Gastroesophageal sphincter (tissue), 4 donors: ENCODE results near the gene MAP3K4. TPM values are rescaled to one million over a fixed set of nuclear protein-coding genes. Genes with fewer than 3 reads are reported as not detected.

Experiments
- ATAC-seq: fragments of 150-250 bp; one replicate; pipeline ENCODE4 v1.9.1; 2016; ENCODE audit warnings: mild to moderate bottlenecking, moderate library complexity
- H3K27ac ChIP-seq, 4 donors: fragments of 200-600 bp; sonication (generic) in 3 of 4; 1 replicate in 3 of 4; 2 replicates in 1 of 4; pipeline ENCODE4 v1.5.1; 2016 to 2019
- H3K27me3 ChIP-seq: fragments of 200-600 bp; sonication (generic); one replicate; pipeline ENCODE4 v1.5.1; 2019
- H3K36me3 ChIP-seq, 2 donors: fragments of 200-600 bp; sonication (generic); one replicate each; pipeline ENCODE4 v1.5.1; 2019; ENCODE audit warnings: control low read depth in 1 of 2
- H3K4me1 ChIP-seq, 3 donors: fragments of 200-600 bp; sonication (generic); 1 replicate in 2 of 3; 2 replicates in 1 of 3; pipeline ENCODE4 v1.5.1; 2016 to 2019; ENCODE audit warnings: control low read depth in 2 of 3
- H3K4me3 ChIP-seq, 2 donors: fragments of 200-600 bp; sonication (generic); one replicate each; pipeline ENCODE4 v1.5.1; 2019; ENCODE audit warnings: mild to moderate bottlenecking in 1 of 2, moderate library complexity in 1 of 2
- H3K9me3 ChIP-seq, 3 donors: fragments of 200-600 bp; sonication (generic); one replicate each; pipeline ENCODE4 v1.5.1; 2017 to 2019; ENCODE audit warnings: control low read depth in 2 of 3
- EP300 ChIP-seq: sonication (generic); formaldehyde crosslinking; IDR thresholded peaks from one replicate; pipeline ENCODE4 v1.6.1; 2017; ENCODE audit warnings: antibody characterized with exemption, mild to moderate bottlenecking
- POLR2A ChIP-seq, 2 donors: fragments of 450-650 bp; IDR thresholded peaks; one replicate each; pipeline ENCODE4 v1.6.1; 2017; ENCODE audit warnings: antibody characterized with exemption in 2 of 2, mild to moderate bottlenecking in 2 of 2, moderate library complexity in 1 of 2
- POLR2AphosphoS5 ChIP-seq: sonication (generic); formaldehyde crosslinking; IDR thresholded peaks from one replicate; pipeline ENCODE4 v1.6.1; 2017; ENCODE audit warnings: antibody characterized with exemption
- WGBS, 2 donors: methylation state at CpG; one replicate each; pipeline ENCODE4 v1.1.5; 2018; ENCODE audit warnings: low coverage in 1 of 2; 5-methylcytosine and 5-hydroxymethylcytosine counted together
- total RNA-seq, 4 donors: library from RNA; depleted of rRNA; stranded (reverse); fragments of >200 nt; gene quantifications; one replicate each; pipeline ENCODE4 v1.1.0, GENCODE V29; 2016
- TF ChIP-seq, protein P1 (sequence below), 4 experiments: fragments of 200-600 bp in 2 of 4; fragments of 450-650 bp in 2 of 4; sonication (generic) in 1 of 4; IDR thresholded peaks; one replicate each; pipeline ENCODE4 v1.5.1; 2017 to 2019; ENCODE audit warnings: antibody characterized with exemption in 4 of 4, mild to moderate bottlenecking in 2 of 4, moderate library complexity in 2 of 4

Gene MAP3K4
- total RNA-seq, 4 donors from 2014 or later, result 23.0 to 29.3 (median 26.8) TPM

DNA sequence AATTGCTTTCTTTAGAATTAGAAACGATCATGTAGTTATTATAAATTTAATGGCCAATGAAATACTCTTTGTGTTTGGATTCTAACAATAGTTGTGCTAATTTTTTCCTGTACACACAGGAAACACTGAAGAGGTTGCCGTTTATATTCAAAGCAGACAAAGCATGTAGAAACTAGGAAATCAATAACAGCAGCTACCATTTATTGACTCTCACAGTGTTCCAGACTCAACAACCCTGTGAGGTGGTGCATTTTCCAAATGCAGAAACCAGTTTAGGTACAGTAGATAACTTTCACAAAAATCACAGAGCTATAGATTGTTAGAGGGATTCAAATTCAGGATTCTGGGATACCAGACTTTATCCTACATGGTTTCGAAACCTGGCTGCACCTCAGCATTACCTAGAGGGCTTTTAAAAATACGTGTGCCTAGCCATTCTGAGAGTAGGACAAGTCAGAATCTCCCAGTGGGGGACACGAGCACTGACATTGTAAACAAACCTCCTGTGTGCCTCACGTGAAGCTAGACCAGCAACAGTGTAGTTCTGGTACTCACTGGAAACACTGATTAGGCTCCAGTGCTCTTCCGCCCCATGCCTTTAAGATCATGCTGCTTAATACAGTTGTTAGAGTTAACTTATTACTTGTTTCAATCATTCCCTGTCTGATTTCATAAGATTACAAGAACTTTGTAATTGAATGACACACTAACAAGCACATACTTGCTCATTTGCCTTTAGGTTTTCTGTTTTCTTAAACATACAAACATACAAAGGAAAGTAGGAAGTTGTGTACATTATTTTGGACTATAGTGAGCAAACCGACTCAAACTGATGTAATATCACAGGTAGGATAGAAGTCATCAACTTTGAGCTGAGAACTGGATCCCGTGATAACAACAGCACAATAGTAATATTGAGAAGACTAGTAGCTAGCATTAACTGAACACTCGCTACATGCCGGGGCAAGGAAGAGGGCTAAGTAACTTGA is 65.8 kb downstream of the MAP3K4 start:
- 74 to 83% methylated on average over 10 of the region's 11 CpGs for WGBS, 2 donors
- Histone ChIP-seq H3K27me3 (no peaks in the 10 kb centered on the region), H3K27ac (no peak overlapping the region), H3K9me3 (no peaks in the 10 kb centered on the region), H3K36me3 (peaks cover 0 to 6% of the 10 kb centered on the region in 2 donors), H3K4me1 (no peaks in the 10 kb centered on the region), H3K4me3 (no peak overlapping the region)
- no peak for TF ChIP-seq EP300
- TF ChIP-seq, protein P1, sequence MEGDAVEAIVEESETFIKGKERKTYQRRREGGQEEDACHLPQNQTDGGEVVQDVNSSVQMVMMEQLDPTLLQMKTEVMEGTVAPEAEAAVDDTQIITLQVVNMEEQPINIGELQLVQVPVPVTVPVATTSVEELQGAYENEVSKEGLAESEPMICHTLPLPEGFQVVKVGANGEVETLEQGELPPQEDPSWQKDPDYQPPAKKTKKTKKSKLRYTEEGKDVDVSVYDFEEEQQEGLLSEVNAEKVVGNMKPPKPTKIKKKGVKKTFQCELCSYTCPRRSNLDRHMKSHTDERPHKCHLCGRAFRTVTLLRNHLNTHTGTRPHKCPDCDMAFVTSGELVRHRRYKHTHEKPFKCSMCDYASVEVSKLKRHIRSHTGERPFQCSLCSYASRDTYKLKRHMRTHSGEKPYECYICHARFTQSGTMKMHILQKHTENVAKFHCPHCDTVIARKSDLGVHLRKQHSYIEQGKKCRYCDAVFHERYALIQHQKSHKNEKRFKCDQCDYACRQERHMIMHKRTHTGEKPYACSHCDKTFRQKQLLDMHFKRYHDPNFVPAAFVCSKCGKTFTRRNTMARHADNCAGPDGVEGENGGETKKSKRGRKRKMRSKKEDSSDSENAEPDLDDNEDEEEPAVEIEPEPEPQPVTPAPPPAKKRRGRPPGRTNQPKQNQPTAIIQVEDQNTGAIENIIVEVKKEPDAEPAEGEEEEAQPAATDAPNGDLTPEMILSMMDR (IDR thresholded peaks at IDR 0.05), result no peak
- no peak for TF ChIP-seq POLR2AphosphoS5
- TF ChIP-seq POLR2A (IDR thresholded peaks at IDR 0.05), result no peak
- no peak for ATAC-seq

DNA sequence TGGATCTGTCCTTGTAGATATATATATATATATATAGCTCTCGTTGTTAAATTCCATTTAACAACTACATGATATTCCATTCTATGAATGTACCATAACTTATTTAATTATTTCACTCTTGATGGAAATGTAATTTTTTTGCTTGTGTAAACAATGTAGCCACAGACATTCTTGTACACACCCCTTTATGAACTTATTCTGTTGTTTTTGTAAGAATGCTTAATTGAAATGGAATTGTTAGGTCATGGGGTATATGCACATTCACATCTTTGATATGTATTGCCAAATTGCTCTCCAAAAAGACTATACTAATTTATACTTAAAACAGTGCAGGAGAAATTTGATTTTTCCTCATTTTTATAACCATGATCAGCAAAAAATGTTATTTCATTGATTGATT is 67.2 kb downstream of the MAP3K4 start:
- TF ChIP-seq POLR2A (IDR thresholded peaks at IDR 0.05) (no peak), EP300 (no peak), POLR2AphosphoS5 (no peak)
- TF ChIP-seq, protein P1 (IDR thresholded peaks at IDR 0.05), result no peak
- H3K36me3 ChIP-seq, result peaks cover 0 to 2% of the 10 kb centered on the region in 2 donors
- no peaks in the 10 kb centered on the region for H3K9me3 ChIP-seq
- no peak overlapping the region for H3K27ac ChIP-seq
- H3K4me3 ChIP-seq, result no peak overlapping the region
- no peaks in the 10 kb centered on the region for H3K4me1 ChIP-seq
- no peaks in the 10 kb centered on the region for H3K27me3 ChIP-seq
- 80 to 100% methylated on average over 1 of the region's 1 CpG for WGBS, 2 donors
- no peak for ATAC-seq

DNA sequence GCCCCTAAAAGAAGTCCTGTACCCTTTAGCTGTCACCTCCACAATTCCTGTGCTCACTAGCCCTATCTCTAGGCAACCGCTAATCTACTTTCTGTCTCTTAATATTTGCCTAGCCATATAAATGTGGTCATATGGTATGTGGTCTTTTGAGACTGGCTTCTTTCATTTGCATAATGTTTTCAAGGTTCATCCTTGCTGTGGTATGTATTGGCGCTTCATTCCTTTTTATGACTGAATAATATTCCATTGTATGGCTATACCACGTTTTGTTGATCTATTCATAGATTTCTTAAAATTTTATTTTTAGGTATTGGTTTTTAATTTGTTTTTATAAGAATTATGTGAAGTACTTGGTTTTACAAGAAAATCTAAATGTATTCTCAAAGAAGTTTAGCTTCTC is 70.0 kb downstream of the MAP3K4 start:
- ATAC-seq, result no peak
- 100% methylated on average over 2 to 3 of the region's 3 CpGs for WGBS, 2 donors

DNA sequence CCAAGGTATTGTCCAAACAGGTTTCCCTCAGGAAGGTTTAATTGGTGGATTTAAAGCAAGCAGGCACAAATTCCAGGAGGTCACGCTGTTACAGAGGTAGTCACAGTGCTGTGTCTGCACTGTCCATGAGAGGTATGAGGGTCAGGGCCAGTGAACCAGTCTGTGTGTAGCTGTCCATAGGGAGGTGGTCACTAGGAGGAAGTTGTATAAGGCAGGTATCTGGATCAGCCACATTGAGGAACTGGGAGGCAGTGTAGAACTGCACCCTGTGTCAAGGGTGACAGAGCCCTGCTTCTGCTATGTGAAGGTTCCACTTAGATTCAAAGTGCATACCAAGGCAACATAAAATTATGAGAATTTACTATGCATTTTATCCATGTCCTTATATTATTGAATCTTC is 73.3 kb downstream of the MAP3K4 start:
- no peak for TF ChIP-seq POLR2AphosphoS5
- TF ChIP-seq POLR2A (IDR thresholded peaks at IDR 0.05), result no peak
- no peak for TF ChIP-seq EP300
- TF ChIP-seq, protein P1 (IDR thresholded peaks at IDR 0.05), result no peak
- Histone ChIP-seq H3K27ac (no peak overlapping the region), H3K9me3 (no peaks in the 10 kb centered on the region), H3K36me3 (no peaks in the 10 kb centered on the region), H3K4me1 (no peaks in the 10 kb centered on the region), H3K4me3 (no peak overlapping the region), H3K27me3 (no peaks in the 10 kb centered on the region)
- no peak for ATAC-seq
- WGBS, 2 donors, result 90% methylated on average over 1 of the region's 1 CpG; no CpG with 5 or more reads in 1 of the 2 donors

More for the DNA sequence above, 70.0 kb downstream of the MAP3K4 start:
- Histone ChIP-seq H3K4me1 (no peaks in the 10 kb centered on the region), H3K27ac (no peak overlapping the region), H3K36me3 (no peaks in the 10 kb centered on the region), H3K4me3 (no peak overlapping the region), H3K9me3 (no peaks in the 10 kb centered on the region), H3K27me3 (no peaks in the 10 kb centered on the region)
- TF ChIP-seq, protein P1 (IDR thresholded peaks at IDR 0.05), result no peak
- TF ChIP-seq POLR2A (IDR thresholded peaks at IDR 0.05) (no peak), EP300 (no peak), POLR2AphosphoS5 (no peak)

DNA sequence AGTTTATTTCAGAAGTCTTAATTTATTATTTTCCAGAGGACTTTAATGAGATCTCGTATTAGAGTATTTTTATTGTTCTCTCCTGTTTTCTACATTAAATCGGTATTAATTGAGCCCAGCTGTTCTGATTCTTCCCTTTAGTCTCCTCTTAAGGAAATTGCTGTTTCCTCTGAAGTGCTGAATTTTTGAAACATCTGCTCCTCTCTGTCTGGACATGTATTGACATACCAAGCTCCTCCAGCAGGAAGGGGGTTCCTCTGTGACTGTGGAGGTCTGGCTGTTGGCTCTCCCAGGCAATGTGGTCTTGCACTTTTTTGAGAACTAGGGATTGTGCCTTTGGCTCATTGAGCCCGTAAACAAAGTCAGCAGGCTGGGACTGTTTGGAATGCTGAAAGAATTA is 74.9 kb downstream of the MAP3K4 start:
- H3K9me3 ChIP-seq, result no peaks in the 10 kb centered on the region
- no peak overlapping the region for H3K27ac ChIP-seq
- H3K36me3 ChIP-seq, result peaks cover 0 to 5% of the 10 kb centered on the region in 2 donors
- TF ChIP-seq EP300, result no peak
- no peak for TF ChIP-seq POLR2A (IDR thresholded peaks at IDR 0.05)
- no peak for TF ChIP-seq POLR2AphosphoS5
- TF ChIP-seq, protein P1 (IDR thresholded peaks at IDR 0.05), result no peak
- WGBS, 2 donors, result 81 to 82% methylated on average over 3 of the region's 3 CpGs
- no peaks in the 10 kb centered on the region for H3K27me3 ChIP-seq
- ATAC-seq, result no peak
- H3K4me3 ChIP-seq, result no peak overlapping the region
- no peaks in the 10 kb centered on the region for H3K4me1 ChIP-seq
